HG03571 (cell line): ENCODE results near the gene MFAP2.

Source experiments
- ATAC-seq: cut with Tn5 transposase; IDR thresholded peaks from one replicate; pipeline ENCODE4 v1.9.1; 2021; ENCODE audit not compliant: unreplicated experiment

MFAP2 gene

GRCh38 chr1:16980473-16981268, at the start of gene MFAP2:
Gene MFAP2, minus strand, starts transcription at chr1:16980620. Its CDS starts 2,347 bp downstream, at chr1:16978273.
- ATAC-seq: no peak

GRCh38 chr1:17030206-17030605, 49.8 kb upstream of the MFAP2 start:
- ATAC-seq: no peak

- ATAC-seq: no peak
These were observed 48.3 kb upstream of the MFAP2 start for GRCh38 chr1:17028662-17029188.

- no peak for ATAC-seq
These were observed 47.5 kb upstream of the MFAP2 start for GRCh38 chr1:17027900-17028299.

- no peak for ATAC-seq
These were observed 47.0 kb upstream of the MFAP2 start for GRCh38 chr1:17027403-17027802.

GRCh38 chr1:17024721-17025120, 44.3 kb upstream of the MFAP2 start:
- ATAC-seq: no peak

GRCh38 chr1:17023573-17023972, 43.2 kb upstream of the MFAP2 start:
- ATAC-seq: no peak

- no peak for ATAC-seq
These were observed 42.7 kb upstream of the MFAP2 start for GRCh38 chr1:17023102-17023501.

- no peak for ATAC-seq
These were observed 41.5 kb upstream of the MFAP2 start for GRCh38 chr1:17021896-17022295.

- no peak for ATAC-seq
These were observed 40.1 kb upstream of the MFAP2 start for GRCh38 chr1:17020502-17020901.

- ATAC-seq: no peak
These were observed 38.4 kb upstream of the MFAP2 start for GRCh38 chr1:17018849-17019248.

- no peak for ATAC-seq
These were observed 37.0 kb upstream of the MFAP2 start for GRCh38 chr1:17017435-17017834.

GRCh38 chr1:17016317-17016661, 35.9 kb upstream of the MFAP2 start:
- no peak for ATAC-seq

- ATAC-seq: no peak
These were observed 34.5 kb upstream of the MFAP2 start for GRCh38 chr1:17014671-17015567.

- ATAC-seq: no peak
These were observed 33.3 kb upstream of the MFAP2 start for GRCh38 chr1:17013491-17014320.

GRCh38 chr1:17012775-17013490, 32.5 kb upstream of the MFAP2 start:
- no peak for ATAC-seq

- ATAC-seq: peak; percentile 76
These were observed 31.3 kb upstream of the MFAP2 start, which contains the start of gene ATP13A2 for GRCh38 chr1:17011439-17012307. Gene ATP13A2, minus strand, starts transcription at chr1:17011928. Its CDS starts 190 bp downstream, at chr1:17011738.

- peak; percentile 22 for ATAC-seq
These were observed 30.6 kb upstream of the MFAP2 start for GRCh38 chr1:17011092-17011438.

GRCh38 chr1:17009706-17010105, 29.3 kb upstream of the MFAP2 start:
- no peak for ATAC-seq
